H1 (cell line): ENCODE data around the gene SLC36A4. TPM values are rescaled to one million over a fixed set of nuclear protein-coding genes. Genes with fewer than 3 reads are reported as not detected.
"Not testable (repeated sequence)": the region's sequence is repeated elsewhere in the genome, so short reads cannot be mapped to it uniquely, and the experiment has no call there.

Source experiments
- CTCF ChIA-PET: fragments of 300-600 bp; sonication (Branson Sonifier 250); formaldehyde crosslinking; loops from one replicate; lab custom pipeline; 2021; ENCODE audit not compliant: partially characterized antibody; lab: Charles Lee
- POLR2A ChIA-PET: fragments of 300-600 bp; sonication (Branson Sonifier 250); formaldehyde crosslinking; loops from one replicate; lab custom pipeline; 2021; ENCODE audit warnings: inconsistent platforms; ENCODE audit not compliant: partially characterized antibody; lab: Charles Lee
- DNase-seq, 2 experiments: peaks; one replicate each; pipeline versions ENCODE4 v3.0.0 to v3.0.0-alpha.2; 2010 to 2022; ENCODE audit warnings: low spot score in 2 of 2, low read depth in 1 of 2, mixed read lengths in 1 of 2
- FAIRE-seq: peaks from 2 replicates; lab custom pipeline; 2011; peaks lifted over from hg19 to GRCh38; lab: Jason Lieb, UNC
- H2AFZ ChIP-seq: 2 replicates; pipeline ENCODE4 v1.8.1; 2012; ENCODE audit warnings: low read length, inconsistent platforms
- H2AK5ac ChIP-seq: 2 replicates; pipeline ENCODE4 v1.6.1; 2013; ENCODE audit warnings: low read depth, low read length
- H2BK120ac ChIP-seq: replicated peaks from 2 replicates; pipeline ENCODE3; 2013; ENCODE audit warnings: low read depth, low read length, inconsistent platforms
- H2BK12ac ChIP-seq: 2 replicates; pipeline ENCODE4 v1.6.1; 2013; ENCODE audit warnings: low read depth, low read length
- H2BK15ac ChIP-seq: 2 replicates; pipeline ENCODE4 v1.6.1; 2013; ENCODE audit warnings: low read length
- H2BK20ac ChIP-seq: 2 replicates; pipeline ENCODE4 v1.6.1; 2013; ENCODE audit warnings: low read length
- H2BK5ac ChIP-seq: 2 replicates; pipeline ENCODE4 v1.6.1; 2013; ENCODE audit warnings: low read depth, low read length
- H3K14ac ChIP-seq: 2 replicates; pipeline ENCODE4 v1.6.1; 2013; ENCODE audit warnings: inconsistent platforms; ENCODE audit not compliant: insufficient read length
- H3K18ac ChIP-seq: 2 replicates; pipeline ENCODE4 v1.6.1; 2013; ENCODE audit warnings: low read length; ENCODE audit errors: extremely low read depth
- H3K23ac ChIP-seq: 2 replicates; pipeline ENCODE4 v1.6.1; 2013; ENCODE audit warnings: inconsistent platforms; ENCODE audit not compliant: insufficient read length
- H3K23me2 ChIP-seq: 2 replicates; pipeline ENCODE4 v1.6.1; 2013; ENCODE audit warnings: low read depth, low read length
- H3K27ac ChIP-seq: 2 replicates; pipeline ENCODE4 v1.6.1; 2011; ENCODE audit warnings: low read depth, low read length, inconsistent platforms
- H3K27me3 ChIP-seq, 4 experiments: replicated peaks in 1 of 4; 1 replicate in 1 of 4; 2 replicates in 3 of 4; pipeline versions ENCODE4 v1.6.1 to v1.8.1; 2011 to 2013; ENCODE audit warnings: low read length in 3 of 4, mild to moderate bottlenecking in 3 of 4, inconsistent platforms in 2 of 4, mixed read lengths in 2 of 4, moderate library complexity in 1 of 4; ENCODE audit not compliant: control insufficient read depth in 3 of 4, insufficient read depth in 3 of 4; ENCODE audit errors: extremely low read depth in 1 of 4
- H3K36me3 ChIP-seq, 4 experiments: 2 replicates each; pipeline versions ENCODE4 v1.6.1 to v1.8.1; 2011 to 2013; ENCODE audit warnings: mild to moderate bottlenecking in 4 of 4, low read length in 3 of 4, moderate library complexity in 2 of 4, control low read depth in 1 of 4, inconsistent platforms in 1 of 4; ENCODE audit not compliant: insufficient read depth in 4 of 4, control insufficient read depth in 2 of 4
- H3K4ac ChIP-seq: replicated peaks from 2 replicates; pipeline ENCODE3; 2013; ENCODE audit warnings: low read length, low read depth, mixed read lengths, inconsistent platforms; ENCODE audit not compliant: insufficient read length
- H3K4me1 ChIP-seq, 4 experiments: replicated peaks in 1 of 4; 1 replicate in 1 of 4; 2 replicates in 3 of 4; pipeline versions ENCODE4 v1.6.1 to v1.8.1; 2011 to 2013; ENCODE audit warnings: low read length in 3 of 4, inconsistent platforms in 2 of 4, mixed read lengths in 1 of 4; ENCODE audit not compliant: insufficient read depth in 4 of 4, control insufficient read depth in 3 of 4
- H3K4me2 ChIP-seq, 2 experiments: 2 replicates each; pipeline versions ENCODE4 v1.6.1 to v1.8.1; 2011 to 2013; ENCODE audit warnings: low read depth in 2 of 2, low read length in 2 of 2, control low read depth in 1 of 2, inconsistent platforms in 1 of 2, mild to moderate bottlenecking in 1 of 2; ENCODE audit not compliant: insufficient read depth in 1 of 2
- H3K4me3 ChIP-seq, 4 experiments: fragments of 200-600, 300-600 bp in 1 of 4; sonication (generic), shearing (Covaris generic), sonication (Bioruptor Twin) in 1 of 4; 2 replicates each; pipeline versions ENCODE4 v1.5.1 to v1.8.1; 2011 to 2016; ENCODE audit warnings: low read length in 4 of 4, low read depth in 3 of 4, control low read depth in 2 of 4, inconsistent platforms in 2 of 4, mild to moderate bottlenecking in 2 of 4, mixed read lengths in 1 of 4, moderate library complexity in 1 of 4; ENCODE audit not compliant: insufficient read depth in 2 of 4; ENCODE audit errors: extremely low read depth in 1 of 4
- H3K56ac ChIP-seq: replicated peaks from 2 replicates; pipeline ENCODE3; 2013; ENCODE audit warnings: low read depth, mild to moderate bottlenecking, mixed read lengths, low read length, inconsistent platforms; ENCODE audit not compliant: insufficient read length
- H3K79me1 ChIP-seq: 2 replicates; pipeline ENCODE4 v1.6.1; 2013; ENCODE audit warnings: low read depth, low read length, control low read depth
- H3K79me2 ChIP-seq, 2 experiments: 2 replicates each; pipeline versions ENCODE4 v1.6.1 to v1.8.1; 2012 to 2013; ENCODE audit warnings: low read length in 2 of 2, mild to moderate bottlenecking in 2 of 2, inconsistent platforms in 1 of 2; ENCODE audit not compliant: insufficient read depth in 2 of 2, control insufficient read depth in 1 of 2
- H3K9ac ChIP-seq, 4 experiments: replicated peaks in 1 of 4; 1 replicate in 1 of 4; 2 replicates in 3 of 4; pipeline versions ENCODE4 v1.6.1 to v1.8.1; 2011 to 2013; ENCODE audit warnings: low read depth in 3 of 4, low read length in 3 of 4, control low read depth in 2 of 4, mild to moderate bottlenecking in 2 of 4, moderate library complexity in 2 of 4, inconsistent platforms in 1 of 4; ENCODE audit errors: extremely low read depth in 1 of 4
- H3K9me3 ChIP-seq, 2 experiments: 2 replicates each; pipeline versions ENCODE4 v1.6.1 to v1.8.1; 2012 to 2013; ENCODE audit warnings: mild to moderate bottlenecking in 2 of 2, moderate library complexity in 2 of 2, control low read depth in 1 of 2, inconsistent platforms in 1 of 2, low read depth in 1 of 2, low read length in 1 of 2, mixed read lengths in 1 of 2; ENCODE audit not compliant: insufficient read depth in 2 of 2
- H4K20me1 ChIP-seq, 2 experiments: replicated peaks in 1 of 2; 2 replicates each; pipeline versions ENCODE3 to v1.8.1; 2011 to 2013; ENCODE audit warnings: inconsistent platforms in 2 of 2, low read length in 2 of 2, mild to moderate bottlenecking in 1 of 2; ENCODE audit not compliant: insufficient read depth in 2 of 2, control insufficient read depth in 1 of 2
- H4K5ac ChIP-seq: 2 replicates; pipeline ENCODE4 v1.6.1; 2013; ENCODE audit warnings: low read length, low read depth, mixed read lengths, inconsistent platforms; ENCODE audit not compliant: insufficient read length
- H4K8ac ChIP-seq: 2 replicates; pipeline ENCODE4 v1.8.0; 2013; ENCODE audit warnings: mild to moderate bottlenecking, moderate library complexity, low read length, inconsistent platforms; ENCODE audit not compliant: insufficient read depth; ENCODE audit errors: extremely low read depth
- H4K91ac ChIP-seq: replicated peaks from 2 replicates; pipeline ENCODE3; 2013; ENCODE audit warnings: low read length, mixed read lengths, inconsistent platforms; ENCODE audit not compliant: insufficient read length
- polyA plus RNA-seq, 7 experiments: library from polyadenylated mRNA; depleted of rRNA in 3 of 7; stranded (reverse) in 5 of 7; unstranded in 2 of 7; fragments of >200 nt in 5 of 7; fragments of 200-250 nt in 2 of 7; gene quantifications; 1 replicate in 5 of 7; 2 replicates in 1 of 7; 4 replicates in 1 of 7; pipeline versions ENCODE4 v1.2.1 to v1.2.3, GENCODE V29; 2011 to 2013; ENCODE audit warnings: missing spikeins in 2 of 7, mixed read lengths in 2 of 7
- total RNA-seq: library from RNA; stranded (reverse); fragmentation: NEBNext Ultra II Directional; extraction: Animal tissue kit (Norgen Biotek cat#: 25700); gene quantifications from 2 replicates; pipeline ENCODE4 v1.2.1, GENCODE V29; 2021

SLC36A4 gene
- total and polyA plus RNA-seq, 2 of the 8 experiments (the other 6 are each of a cell fraction or from before 2014, with no cell fraction given) = 10.2 to 22.7 TPM

DNA sequence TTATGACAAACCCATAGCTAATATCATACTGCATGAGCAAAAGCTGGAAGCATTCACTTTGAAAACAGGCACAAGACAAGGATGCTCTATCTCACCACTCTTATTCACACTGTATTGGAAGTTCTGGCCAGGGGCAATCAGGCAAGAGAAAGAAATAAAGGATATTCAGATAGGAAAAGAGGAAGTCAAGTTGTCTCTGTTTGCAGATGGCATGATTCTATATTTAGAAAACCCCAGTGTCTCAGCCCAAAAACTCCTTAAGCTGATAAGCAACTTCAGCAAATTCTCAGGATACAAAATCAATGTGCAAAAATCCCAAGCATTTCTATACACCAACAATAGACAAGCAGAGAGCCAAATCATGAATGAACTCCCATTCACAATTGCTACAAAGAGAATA, 86.6 kb downstream of the SLC36A4 start:
- H3K79me2 ChIP-seq, H3K56ac ChIP-seq, H3K27me3 ChIP-seq, H3K4ac ChIP-seq, H3K79me1 ChIP-seq, H2BK20ac ChIP-seq, DNase-seq, FAIRE-seq, H3K23me2 ChIP-seq, H3K4me3 ChIP-seq, H4K20me1 ChIP-seq, H2BK5ac ChIP-seq, H2BK15ac ChIP-seq, POLR2A ChIA-PET, H3K9me3 ChIP-seq, H3K18ac ChIP-seq, H2AK5ac ChIP-seq, H3K27ac ChIP-seq, H3K4me2 ChIP-seq, H4K8ac ChIP-seq, H4K91ac ChIP-seq, H2BK12ac ChIP-seq, H2AFZ ChIP-seq, H3K9ac ChIP-seq, H3K36me3 ChIP-seq, H4K5ac ChIP-seq, H3K14ac ChIP-seq, H2BK120ac ChIP-seq, H3K23ac ChIP-seq: not testable (repeated sequence)
- CTCF ChIA-PET = interaction anchor here (1.7 kb wide), 1 partner anchor 121 kb away, joined by 3 read pairs; no protein-coding TSS in a partner anchor
- peaks cover 0 to 20% (median 10%) of the 10 kb centered on the region in 4 experiments; a peak in 6 of 7 replicates for H3K4me1 ChIP-seq
